AG04449 (cell line): Measurements from ENCODE around the gene CASP7.

Source experiments
- CTCF ChIA-PET: fragments of 350-600 bp; formaldehyde crosslinking; extraction: SDS; loops from one replicate; lab custom pipeline; 2021; ENCODE audit warnings: antibody characterized with exemption; lab: Yijun Ruan, JAX
- POLR2A ChIA-PET: fragments of 400-600, 350-600 bp; formaldehyde crosslinking; extraction: SDS; loops from one replicate; lab custom pipeline; 2020; ENCODE audit warnings: antibody characterized with exemption, inconsistent platforms; lab: Yijun Ruan, JAX
- DNase-seq: peaks from one replicate; pipeline ENCODE4 v3.0.0-alpha.2; 2010; ENCODE audit warnings: low read depth, low spot score
- H3K4me3 ChIP-seq: 2 replicates; pipeline ENCODE4 v1.5.1; 2011; ENCODE audit warnings: low read depth, mild to moderate bottlenecking, control low read depth, low read length
- CTCF ChIP-seq: IDR thresholded peaks from one replicate; pipeline ENCODE4 v1.5.1; 2011; ENCODE audit warnings: mild to moderate bottlenecking, moderate library complexity, low read length, control low read depth, inconsistent platforms; ENCODE audit not compliant: insufficient read depth; ENCODE audit errors: missing control alignments

The CASP7 gene

GRCh38 chr10:113679463-113680189 lies at the start of gene CASP7:
TSS of gene CASP7 (plus strand) at chr10:113679912. CDS start at chr10:113697494, 17,582 bp downstream.
- ChIA-PET CTCF (interaction anchor here (0.6 to 1.9 kb wide), 14 partner anchors 8 to 423 kb away, joined by 3 to 7 read pairs (median 3); partner anchors contain the start of gene NRAP), POLR2A (interaction anchor here (1.2 kb wide), 1 partner anchor 176 kb away, joined by 3 read pairs; no protein-coding TSS in a partner anchor)
- no peak for DNase-seq
- H3K4me3 ChIP-seq, result peak within 1 kb of the TSS; percentile 100
- peak; percentile 10 for TF ChIP-seq CTCF

- CTCF ChIA-PET, result no interaction called here
Measured at GRCh38 chr10:113630929-113631533, 48.7 kb upstream of the CASP7 start.

GRCh38 chr10:113631684-113632367 lies 47.9 kb upstream of the CASP7 start:
- no peak for DNase-seq
- no peak for TF ChIP-seq CTCF
- POLR2A ChIA-PET, result no interaction called here
- H3K4me3 ChIP-seq, result no peak overlapping the region
- CTCF ChIA-PET, result no interaction called here

More at GRCh38 chr10:113630929-113631533, 48.7 kb upstream of the CASP7 start:
- no peak overlapping the region for H3K4me3 ChIP-seq
- no peak for DNase-seq
- POLR2A ChIA-PET, result no interaction called here
- no peak for TF ChIP-seq CTCF

- no peak for DNase-seq
- no peak for TF ChIP-seq CTCF
- CTCF ChIA-PET, result no interaction called here
- POLR2A ChIA-PET, result no interaction called here
- H3K4me3 ChIP-seq, result no peak overlapping the region
Measured at GRCh38 chr10:113639966-113640365, 39.7 kb upstream of the CASP7 start.

GRCh38 chr10:113641702-113642101 lies 38.0 kb upstream of the CASP7 start:
- no peak for DNase-seq
- ChIA-PET CTCF (no interaction called here), POLR2A (no interaction called here)
- no peak for TF ChIP-seq CTCF
- no peak overlapping the region for H3K4me3 ChIP-seq

GRCh38 chr10:113643183-113643582 lies 36.5 kb upstream of the CASP7 start:
- no peak for DNase-seq
- TF ChIP-seq CTCF, result no peak

More at GRCh38 chr10:113643183-113643582, 36.5 kb upstream of the CASP7 start:
- ChIA-PET POLR2A (no interaction called here), CTCF (no interaction called here)
- no peak overlapping the region for H3K4me3 ChIP-seq
